A549 treated with CORT108297 at 1 μM for 4 hours (cell line): Measurements from ENCODE around the gene ANKRD40CL. TPM values are rescaled to one million over a fixed set of nuclear protein-coding genes. Genes with fewer than 3 reads are reported as not detected.

Source experiments
- total RNA-seq: library from RNA; stranded (reverse); fragments of 200-300 nt; extraction: Qiagen RNA extraction; gene quantifications from 5 replicates; pipeline ENCODE4 v1.2.3, GENCODE V29; 2022

The ANKRD40CL gene
- total RNA-seq: not detected in 5 replicates

GRCh38 chr17:50767446-50767845, at the start of gene ANKRD40CL:
TSS of gene ANKRD40CL (minus strand) at chr17:50767518. CDS start at chr17:50766913, 605 bp downstream.

GRCh38 chr17:50719144-50719923, 48.0 kb downstream of the ANKRD40CL start, which contains the start of gene LUC7L3:
TSS of gene LUC7L3 (plus strand) at chr17:50719603. CDS start at chr17:50719733, 130 bp downstream.

Other genes with a start within 250 kb of the ANKRD40CL start
- gene EPN3, start 234.8 kb downstream of the ANKRD40CL start, total RNA-seq: 0.09 to 0.32 TPM (median 0.21 TPM) in 5 replicates
- gene SPATA20, start 220.3 kb downstream of the ANKRD40CL start, total RNA-seq: 62.3 to 91.7 TPM (median 88.3 TPM) in 5 replicates
- 2.9 to 4.7 TPM (median 4.4 TPM) in 5 replicates for gene CACNA1G, start 206.8 kb downstream of the ANKRD40CL start, total RNA-seq
- gene ABCC3, start 132.6 kb downstream of the ANKRD40CL start, total RNA-seq: 118 to 153 TPM (median 145 TPM) in 5 replicates
- 44.1 to 49.4 TPM (median 46.6 TPM) in 5 replicates for gene ANKRD40, start 59.6 kb downstream of the ANKRD40CL start, total RNA-seq
- 62.9 to 117 TPM (median 86.6 TPM) in 5 replicates for gene LUC7L3, start 47.9 kb downstream of the ANKRD40CL start, total RNA-seq
- gene WFIKKN2, start 68.1 kb upstream of the ANKRD40CL start, total RNA-seq: 0.03 TPM in 1 of 5 replicates, not detected in the others
- 81.2 to 104 TPM (median 85.2 TPM) in 5 replicates for gene TOB1, start 98.8 kb upstream of the ANKRD40CL start, total RNA-seq